H1 (cell line): Measurements from ENCODE around the gene SIGLEC11. TPM values are rescaled to one million over a fixed set of nuclear protein-coding genes. Genes with fewer than 3 reads are reported as not detected.

Experiments used
- CTCF ChIA-PET: fragments of 300-600 bp; sonication (Branson Sonifier 250); formaldehyde crosslinking; loops from one replicate; lab custom pipeline; 2021; ENCODE audit not compliant: partially characterized antibody; lab: Charles Lee
- POLR2A ChIA-PET: fragments of 300-600 bp; sonication (Branson Sonifier 250); formaldehyde crosslinking; loops from one replicate; lab custom pipeline; 2021; ENCODE audit warnings: inconsistent platforms; ENCODE audit not compliant: partially characterized antibody; lab: Charles Lee
- DNase-seq, 2 experiments: peaks; one replicate each; pipeline versions ENCODE4 v3.0.0 to v3.0.0-alpha.2; 2010 to 2022; ENCODE audit warnings: low spot score in 2 of 2, low read depth in 1 of 2, mixed read lengths in 1 of 2
- FAIRE-seq: peaks from 2 replicates; lab custom pipeline; 2011; peaks lifted over from hg19 to GRCh38; lab: Jason Lieb, UNC
- H2AFZ ChIP-seq: 2 replicates; pipeline ENCODE4 v1.8.1; 2012; ENCODE audit warnings: low read length, inconsistent platforms
- H2AK5ac ChIP-seq: 2 replicates; pipeline ENCODE4 v1.6.1; 2013; ENCODE audit warnings: low read depth, low read length
- H2BK120ac ChIP-seq: replicated peaks from 2 replicates; pipeline ENCODE3; 2013; ENCODE audit warnings: low read depth, low read length, inconsistent platforms
- H2BK12ac ChIP-seq: 2 replicates; pipeline ENCODE4 v1.6.1; 2013; ENCODE audit warnings: low read depth, low read length
- H2BK15ac ChIP-seq: 2 replicates; pipeline ENCODE4 v1.6.1; 2013; ENCODE audit warnings: low read length
- H2BK20ac ChIP-seq: 2 replicates; pipeline ENCODE4 v1.6.1; 2013; ENCODE audit warnings: low read length
- H2BK5ac ChIP-seq: 2 replicates; pipeline ENCODE4 v1.6.1; 2013; ENCODE audit warnings: low read depth, low read length
- H3K14ac ChIP-seq: 2 replicates; pipeline ENCODE4 v1.6.1; 2013; ENCODE audit warnings: inconsistent platforms; ENCODE audit not compliant: insufficient read length
- H3K18ac ChIP-seq: 2 replicates; pipeline ENCODE4 v1.6.1; 2013; ENCODE audit warnings: low read length; ENCODE audit errors: extremely low read depth
- H3K23ac ChIP-seq: 2 replicates; pipeline ENCODE4 v1.6.1; 2013; ENCODE audit warnings: inconsistent platforms; ENCODE audit not compliant: insufficient read length
- H3K23me2 ChIP-seq: 2 replicates; pipeline ENCODE4 v1.6.1; 2013; ENCODE audit warnings: low read depth, low read length
- H3K27ac ChIP-seq: 2 replicates; pipeline ENCODE4 v1.6.1; 2011; ENCODE audit warnings: low read depth, low read length, inconsistent platforms
- H3K27me3 ChIP-seq, 4 experiments: replicated peaks in 1 of 4; 1 replicate in 1 of 4; 2 replicates in 3 of 4; pipeline versions ENCODE4 v1.6.1 to v1.8.1; 2011 to 2013; ENCODE audit warnings: low read length in 3 of 4, mild to moderate bottlenecking in 3 of 4, inconsistent platforms in 2 of 4, mixed read lengths in 2 of 4, moderate library complexity in 1 of 4; ENCODE audit not compliant: control insufficient read depth in 3 of 4, insufficient read depth in 3 of 4; ENCODE audit errors: extremely low read depth in 1 of 4
- H3K36me3 ChIP-seq, 4 experiments: 2 replicates each; pipeline versions ENCODE4 v1.6.1 to v1.8.1; 2011 to 2013; ENCODE audit warnings: mild to moderate bottlenecking in 4 of 4, low read length in 3 of 4, moderate library complexity in 2 of 4, control low read depth in 1 of 4, inconsistent platforms in 1 of 4; ENCODE audit not compliant: insufficient read depth in 4 of 4, control insufficient read depth in 2 of 4
- H3K4ac ChIP-seq: replicated peaks from 2 replicates; pipeline ENCODE3; 2013; ENCODE audit warnings: low read length, low read depth, mixed read lengths, inconsistent platforms; ENCODE audit not compliant: insufficient read length
- H3K4me1 ChIP-seq, 4 experiments: replicated peaks in 1 of 4; 1 replicate in 1 of 4; 2 replicates in 3 of 4; pipeline versions ENCODE4 v1.6.1 to v1.8.1; 2011 to 2013; ENCODE audit warnings: low read length in 3 of 4, inconsistent platforms in 2 of 4, mixed read lengths in 1 of 4; ENCODE audit not compliant: insufficient read depth in 4 of 4, control insufficient read depth in 3 of 4
- H3K4me2 ChIP-seq, 2 experiments: 2 replicates each; pipeline versions ENCODE4 v1.6.1 to v1.8.1; 2011 to 2013; ENCODE audit warnings: low read depth in 2 of 2, low read length in 2 of 2, control low read depth in 1 of 2, inconsistent platforms in 1 of 2, mild to moderate bottlenecking in 1 of 2; ENCODE audit not compliant: insufficient read depth in 1 of 2
- H3K4me3 ChIP-seq, 4 experiments: fragments of 200-600, 300-600 bp in 1 of 4; sonication (generic), shearing (Covaris generic), sonication (Bioruptor Twin) in 1 of 4; 2 replicates each; pipeline versions ENCODE4 v1.5.1 to v1.8.1; 2011 to 2016; ENCODE audit warnings: low read length in 4 of 4, low read depth in 3 of 4, control low read depth in 2 of 4, inconsistent platforms in 2 of 4, mild to moderate bottlenecking in 2 of 4, mixed read lengths in 1 of 4, moderate library complexity in 1 of 4; ENCODE audit not compliant: insufficient read depth in 2 of 4; ENCODE audit errors: extremely low read depth in 1 of 4
- H3K56ac ChIP-seq: replicated peaks from 2 replicates; pipeline ENCODE3; 2013; ENCODE audit warnings: low read depth, mild to moderate bottlenecking, mixed read lengths, low read length, inconsistent platforms; ENCODE audit not compliant: insufficient read length
- H3K79me1 ChIP-seq: 2 replicates; pipeline ENCODE4 v1.6.1; 2013; ENCODE audit warnings: low read depth, low read length, control low read depth
- H3K79me2 ChIP-seq, 2 experiments: 2 replicates each; pipeline versions ENCODE4 v1.6.1 to v1.8.1; 2012 to 2013; ENCODE audit warnings: low read length in 2 of 2, mild to moderate bottlenecking in 2 of 2, inconsistent platforms in 1 of 2; ENCODE audit not compliant: insufficient read depth in 2 of 2, control insufficient read depth in 1 of 2
- H3K9ac ChIP-seq, 4 experiments: replicated peaks in 1 of 4; 1 replicate in 1 of 4; 2 replicates in 3 of 4; pipeline versions ENCODE4 v1.6.1 to v1.8.1; 2011 to 2013; ENCODE audit warnings: low read depth in 3 of 4, low read length in 3 of 4, control low read depth in 2 of 4, mild to moderate bottlenecking in 2 of 4, moderate library complexity in 2 of 4, inconsistent platforms in 1 of 4; ENCODE audit errors: extremely low read depth in 1 of 4
- H3K9me3 ChIP-seq, 2 experiments: 2 replicates each; pipeline versions ENCODE4 v1.6.1 to v1.8.1; 2012 to 2013; ENCODE audit warnings: mild to moderate bottlenecking in 2 of 2, moderate library complexity in 2 of 2, control low read depth in 1 of 2, inconsistent platforms in 1 of 2, low read depth in 1 of 2, low read length in 1 of 2, mixed read lengths in 1 of 2; ENCODE audit not compliant: insufficient read depth in 2 of 2
- H4K20me1 ChIP-seq, 2 experiments: replicated peaks in 1 of 2; 2 replicates each; pipeline versions ENCODE3 to v1.8.1; 2011 to 2013; ENCODE audit warnings: inconsistent platforms in 2 of 2, low read length in 2 of 2, mild to moderate bottlenecking in 1 of 2; ENCODE audit not compliant: insufficient read depth in 2 of 2, control insufficient read depth in 1 of 2
- H4K5ac ChIP-seq: 2 replicates; pipeline ENCODE4 v1.6.1; 2013; ENCODE audit warnings: low read length, low read depth, mixed read lengths, inconsistent platforms; ENCODE audit not compliant: insufficient read length
- H4K8ac ChIP-seq: 2 replicates; pipeline ENCODE4 v1.8.0; 2013; ENCODE audit warnings: mild to moderate bottlenecking, moderate library complexity, low read length, inconsistent platforms; ENCODE audit not compliant: insufficient read depth; ENCODE audit errors: extremely low read depth
- H4K91ac ChIP-seq: replicated peaks from 2 replicates; pipeline ENCODE3; 2013; ENCODE audit warnings: low read length, mixed read lengths, inconsistent platforms; ENCODE audit not compliant: insufficient read length
- CHD1 ChIP-seq: IDR thresholded peaks from 2 replicates; pipeline ENCODE4 v1.6.1; 2012; ENCODE audit warnings: low read depth, low read length, improper control_type of control experiment
- EGR1 ChIP-seq: IDR thresholded peaks from 2 replicates; pipeline ENCODE4 v1.6.1; 2011; ENCODE audit warnings: low read depth, low read length, borderline replicate concordance
- FOSL1 ChIP-seq: IDR thresholded peaks from 2 replicates; pipeline ENCODE4 v1.6.1; 2011; ENCODE audit warnings: mild to moderate bottlenecking, low read depth, low read length, moderate library complexity; ENCODE audit not compliant: insufficient read depth
- KDM4A ChIP-seq: IDR thresholded peaks from one replicate; pipeline ENCODE4 v1.7.1; 2012; ENCODE audit warnings: low read depth, mild to moderate bottlenecking, moderate library complexity, low read length, inconsistent platforms; ENCODE audit not compliant: severe bottlenecking
- KDM5A ChIP-seq: fragments of 200-600 bp; IDR thresholded peaks from 2 replicates; pipeline ENCODE4 v1.7.1; 2012; ENCODE audit warnings: mild to moderate bottlenecking, low read length, inconsistent platforms, mixed read lengths
- PHF8 ChIP-seq: fragments of 200-600 bp; sonication (generic); conservative IDR thresholded peaks from 2 replicates; pipeline ENCODE4 v1.7.1; 2012; ENCODE audit warnings: low read depth, mild to moderate bottlenecking, inconsistent platforms, low read length, moderate library complexity
- SP2 ChIP-seq: IDR thresholded peaks from 2 replicates; pipeline ENCODE4 v1.6.1; 2012; ENCODE audit warnings: mild to moderate bottlenecking, low read length, inconsistent platforms
- SRF ChIP-seq: IDR thresholded peaks from 2 replicates; pipeline ENCODE4 v1.6.1; 2011; ENCODE audit warnings: mild to moderate bottlenecking, low read depth, low read length, moderate library complexity
- TAF7 ChIP-seq: optimal IDR thresholded peaks from 2 replicates; pipeline ENCODE3; 2011; ENCODE audit warnings: low read depth, mild to moderate bottlenecking, inconsistent platforms, low read length, moderate library complexity, borderline replicate concordance
- TCF12 ChIP-seq: IDR thresholded peaks from 2 replicates; pipeline ENCODE4 v1.6.1; 2011; ENCODE audit warnings: low read depth, mild to moderate bottlenecking, low read length
- WGBS, 2 experiments: shearing (Covaris generic) in 1 of 2; methylation state at CpG; one replicate each; pipeline versions ENCODE4 v1.1.6 to v1.1.7; 2013 to 2015; ENCODE audit warnings: low lambda C conversion rate in 2 of 2, mixed read lengths in 2 of 2, inconsistent platforms in 1 of 2, low coverage in 1 of 2, missing lambda C conversion rate in 1 of 2; ENCODE audit not compliant: insufficient replicate concordance in 2 of 2, insufficient coverage in 1 of 2, insufficient read length in 1 of 2; ENCODE audit errors: extremely low coverage in 1 of 2, missing lambda C conversion rate in 1 of 2; 5-methylcytosine and 5-hydroxymethylcytosine counted together
- polyA plus RNA-seq, 7 experiments: library from polyadenylated mRNA; depleted of rRNA in 3 of 7; stranded (reverse) in 5 of 7; unstranded in 2 of 7; fragments of >200 nt in 5 of 7; fragments of 200-250 nt in 2 of 7; gene quantifications; 1 replicate in 5 of 7; 2 replicates in 1 of 7; 4 replicates in 1 of 7; pipeline versions ENCODE4 v1.2.1 to v1.2.3, GENCODE V29; 2011 to 2013; ENCODE audit warnings: missing spikeins in 2 of 7, mixed read lengths in 2 of 7
- total RNA-seq: library from RNA; stranded (reverse); fragmentation: NEBNext Ultra II Directional; extraction: Animal tissue kit (Norgen Biotek cat#: 25700); gene quantifications from 2 replicates; pipeline ENCODE4 v1.2.1, GENCODE V29; 2021
- TF ChIP-seq, protein P1 (sequence below): IDR thresholded peaks from 2 replicates; pipeline ENCODE4 v1.6.1; 2011; ENCODE audit warnings: low read depth, mild to moderate bottlenecking, low read length; ENCODE audit not compliant: insufficient read depth
- TF ChIP-seq, protein P2 (sequence below): IDR thresholded peaks from 2 replicates; pipeline ENCODE4 v1.6.1; 2011; ENCODE audit warnings: low read length, improper control_type of control experiment

SIGLEC11 gene
- total and polyA plus RNA-seq, 2 of the 8 experiments (the other 6 are each of a cell fraction or from before 2014, with no cell fraction given): 0.18 TPM; not detected in 1

DNA sequence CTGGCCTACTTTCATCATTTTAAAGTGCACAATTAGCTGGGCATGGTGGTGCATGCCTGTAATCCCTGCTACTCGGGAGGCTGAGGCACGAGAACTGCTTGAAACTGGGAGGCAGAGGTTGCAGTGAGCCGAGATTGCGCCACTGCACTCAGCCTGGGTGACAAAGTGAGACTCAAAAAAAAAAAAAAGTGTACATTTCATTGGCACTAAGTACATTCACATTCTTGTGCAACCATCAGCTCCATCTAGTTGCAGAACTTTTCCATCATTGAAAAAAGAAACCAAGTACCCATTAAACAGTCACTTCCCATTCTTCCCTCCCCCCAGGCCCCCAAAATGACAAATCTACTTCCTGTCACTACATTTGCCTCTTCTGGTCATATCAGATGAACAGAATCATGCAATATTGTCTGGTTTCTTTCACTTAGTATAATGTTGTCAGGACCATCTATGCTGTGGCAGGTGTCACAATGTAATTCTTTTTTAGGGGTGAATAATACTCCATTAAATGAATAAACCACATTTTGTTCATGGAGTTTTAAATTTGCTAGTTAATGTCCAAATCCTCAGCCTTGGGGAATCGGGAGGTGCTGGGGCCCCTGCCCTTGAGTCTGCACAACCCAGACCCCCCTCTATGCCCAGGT lies 7.4 kb upstream of the SIGLEC11 start:
- Histone ChIP-seq H3K27me3 (no peaks in the 10 kb centered on the region), H3K4ac (no peak overlapping the region), H3K27ac (no peak overlapping the region), H4K8ac (no peak overlapping the region), H3K9ac (no peak overlapping the region), H3K4me1 (no peaks in the 10 kb centered on the region), H4K20me1 (no peaks in the 10 kb centered on the region), H3K14ac (no peak overlapping the region), H3K4me2 (no peak overlapping the region), H3K36me3 (no peaks in the 10 kb centered on the region), H3K79me1 (no peaks in the 10 kb centered on the region), H3K23ac (no peak overlapping the region), H2BK20ac (no peak overlapping the region), H3K79me2 (no peaks in the 10 kb centered on the region), H2AK5ac (no peak overlapping the region), H3K4me3 (no peak overlapping the region), H2BK15ac (no peak overlapping the region), H3K9me3 (no peaks in the 10 kb centered on the region), H3K56ac (no peak overlapping the region), H4K91ac (no peak overlapping the region), H2BK12ac (no peak overlapping the region), H3K18ac (no peak overlapping the region), H2AFZ (no peak overlapping the region), H4K5ac (no peak overlapping the region), H2BK120ac (no peak overlapping the region), H2BK5ac (no peak overlapping the region), H3K23me2 (0 out of 2 replicates have a peak, but pooled peaks cover 1% of the 10 kb centered on the region)
- FAIRE-seq: no peak
- ChIA-PET POLR2A (interaction anchor here (0.6 to 1.3 kb wide), 2 partner anchors 26 to 793 kb away, joined by 3 to 6 read pairs; no protein-coding TSS in a partner anchor), CTCF (interaction anchor here (1.1 to 2.0 kb wide), 2 partner anchors 15 to 17 kb away, joined by 3 to 7 read pairs; no protein-coding TSS in a partner anchor)
- no peak for DNase-seq
- 91% methylated on average over 5 of the region's 5 CpGs; no CpG with 5 or more reads in 1 of the 2 experiments for WGBS, 2 experiments
- TF ChIP-seq, protein P1, sequence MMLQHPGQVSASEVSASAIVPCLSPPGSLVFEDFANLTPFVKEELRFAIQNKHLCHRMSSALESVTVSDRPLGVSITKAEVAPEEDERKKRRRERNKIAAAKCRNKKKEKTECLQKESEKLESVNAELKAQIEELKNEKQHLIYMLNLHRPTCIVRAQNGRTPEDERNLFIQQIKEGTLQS: no peak
- TF ChIP-seq TAF7 (no peak), CHD1 (no peak), SRF (no peak), EGR1 (no peak), TCF12 (no peak), PHF8 (no peak), KDM5A (no peak), SP2 (no peak), KDM4A (no peak), FOSL1 (no peak)
- TF ChIP-seq, protein P2, sequence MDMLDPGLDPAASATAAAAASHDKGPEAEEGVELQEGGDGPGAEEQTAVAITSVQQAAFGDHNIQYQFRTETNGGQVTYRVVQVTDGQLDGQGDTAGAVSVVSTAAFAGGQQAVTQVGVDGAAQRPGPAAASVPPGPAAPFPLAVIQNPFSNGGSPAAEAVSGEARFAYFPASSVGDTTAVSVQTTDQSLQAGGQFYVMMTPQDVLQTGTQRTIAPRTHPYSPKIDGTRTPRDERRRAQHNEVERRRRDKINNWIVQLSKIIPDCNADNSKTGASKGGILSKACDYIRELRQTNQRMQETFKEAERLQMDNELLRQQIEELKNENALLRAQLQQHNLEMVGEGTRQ: no peak
